HEK293 (cell line): Measurements from ENCODE around the gene TBX5.

Experiments
- CTCF ChIA-PET: fragments of 350-600 bp; formaldehyde crosslinking; extraction: SDS; loops from one replicate; lab custom pipeline; 2021; ENCODE audit warnings: antibody characterized with exemption; lab: Yijun Ruan, JAX
- POLR2A ChIA-PET: fragments of 300-600 bp; formaldehyde crosslinking; extraction: SDS; loops from one replicate; lab custom pipeline; 2020; ENCODE audit warnings: antibody characterized with exemption, inconsistent platforms; lab: Yijun Ruan, JAX
- H3K27ac ChIP-seq: fragments of 200-500 bp; sonication (Bioruptor generic); 2 replicates; pipeline ENCODE4 v1.5.1; 2014; ENCODE audit warnings: low read depth, low read length, control low read depth, inconsistent platforms; ENCODE audit errors: extremely low read depth
- H3K36me3 ChIP-seq, 2 experiments: fragments of 200-500 bp in 1 of 2; sonication (Bioruptor generic) in 1 of 2; 1 replicate in 1 of 2; 2 replicates in 1 of 2; pipeline ENCODE4 v1.5.1; 2014 to 2017; ENCODE audit warnings: inconsistent platforms in 2 of 2, low read length in 2 of 2; ENCODE audit not compliant: control insufficient read depth in 2 of 2, insufficient read depth in 1 of 2
- H3K4me1 ChIP-seq: fragments of 200-500 bp; sonication (Bioruptor generic); 2 replicates; pipeline ENCODE4 v1.5.1; 2014; ENCODE audit warnings: mild to moderate bottlenecking, low read length, inconsistent platforms; ENCODE audit not compliant: control insufficient read depth, insufficient read depth
- H3K4me3 ChIP-seq: 2 replicates; pipeline ENCODE4 v1.5.1; 2011; ENCODE audit warnings: low read depth, mild to moderate bottlenecking, control low read depth, low read length, moderate library complexity
- H3K9me3 ChIP-seq: fragments of 200-500 bp; sonication (Bioruptor generic); 2 replicates; pipeline ENCODE4 v1.5.1; 2014; ENCODE audit warnings: low read depth, low read length, inconsistent platforms; ENCODE audit not compliant: control insufficient read depth, insufficient read depth
- AEBP2 ChIP-seq: fragments of 450-650 bp; formaldehyde crosslinking; IDR thresholded peaks from 2 replicates; pipeline ENCODE4 v1.5.1; 2016; ENCODE audit warnings: missing biosample characterization, missing genetic modification characterization, borderline replicate concordance
- EGR2 ChIP-seq: fragments of 450-650 bp; formaldehyde crosslinking; IDR thresholded peaks from 2 replicates; pipeline ENCODE4 v1.5.1; 2016; ENCODE audit warnings: low read depth, missing biosample characterization, missing genetic modification characterization
- PRDM2 ChIP-seq: fragments of 450-650 bp; formaldehyde crosslinking; IDR thresholded peaks from 2 replicates; pipeline ENCODE4 v1.5.1; 2016; ENCODE audit warnings: missing biosample characterization, missing genetic modification characterization, borderline replicate concordance
- ZNF121 ChIP-seq: fragments of 450-650 bp; formaldehyde crosslinking; IDR thresholded peaks from 2 replicates; pipeline ENCODE4 v1.5.1; 2016; ENCODE audit warnings: missing biosample characterization, missing genetic modification characterization
- ZNF280C ChIP-seq: fragments of 450-650 bp; formaldehyde crosslinking; IDR thresholded peaks from 2 replicates; pipeline ENCODE4 v1.5.1; 2016; ENCODE audit warnings: missing biosample characterization, missing genetic modification characterization
- ZNF335 ChIP-seq: fragments of 450-650 bp; formaldehyde crosslinking; conservative IDR thresholded peaks from 2 replicates; pipeline ENCODE4 v1.5.1; 2016; ENCODE audit warnings: missing biosample characterization, missing genetic modification characterization
- ZNF518A ChIP-seq: fragments of 450-650 bp; formaldehyde crosslinking; conservative IDR thresholded peaks from 2 replicates; pipeline ENCODE4 v1.5.1; 2016; ENCODE audit warnings: low read depth, missing biosample characterization, missing genetic modification characterization
- ZNF610 ChIP-seq: fragments of 450-650 bp; formaldehyde crosslinking; IDR thresholded peaks from 2 replicates; pipeline ENCODE4 v1.5.1; 2016; ENCODE audit warnings: missing biosample characterization, missing genetic modification characterization, borderline replicate concordance
- ZNF623 ChIP-seq: fragments of 450-650 bp; formaldehyde crosslinking; IDR thresholded peaks from 2 replicates; pipeline ENCODE4 v1.5.1; 2016; ENCODE audit warnings: missing biosample characterization, missing genetic modification characterization
- ZSCAN4 ChIP-seq: fragments of 450-650 bp; formaldehyde crosslinking; IDR thresholded peaks from 2 replicates; pipeline ENCODE4 v1.5.1; 2017; ENCODE audit warnings: missing biosample characterization, missing genetic modification characterization

Gene TBX5

GRCh38 chr12:114316076-114316475 is 89.9 kb downstream of the TBX5 start (continued):
- no peak for TF ChIP-seq ZNF280C
- no peak for TF ChIP-seq AEBP2 (tag by site-specific recombination)
- TF ChIP-seq ZNF518A = no peak

GRCh38 chr12:114314974-114315720 is 90.8 kb downstream of the TBX5 start:
- Histone ChIP-seq H3K4me3 (no peak overlapping the region), H3K27ac (no peak overlapping the region), H3K4me1 (no peaks in the 10 kb centered on the region), H3K9me3 (no peaks in the 10 kb centered on the region), H3K36me3 (no peaks in the 10 kb centered on the region)
- TF ChIP-seq PRDM2 (no peak), ZNF610 (tag by site-specific recombination) (no peak), ZSCAN4 (peak; percentile 91), ZNF623 (no peak), ZNF335 (tag by site-specific recombination) (no peak), ZNF121 (no peak), EGR2 (tag by site-specific recombination) (no peak)
- ChIA-PET POLR2A (no interaction called here), CTCF (interaction anchor here (0.7 kb wide), 1 partner anchor 17 kb away, joined by 3 read pairs; no protein-coding TSS in a partner anchor)
